Measurements from ENCODE around the gene EML4.

GRCh38 chr2:42169874-42170521, 845 bp downstream of the EML4 start:
- TF ChIP-seq GATA2 (IDR thresholded peaks at IDR 0.05; ENCODE audit: low read depth, low read length) (no peak), GATA3 (IDR thresholded peaks at IDR 0.05; ENCODE audit: low read depth, low read length) (no peak)

Data from SH-SY5Y (cell line).